Activated T-cell treated with anti-CD3 and anti-CD28 coated beads for 48 hours (primary cell): ENCODE measurements around the gene ATP2B2.
A peak's percentile ranks its signal among the peaks of the same experiment; 100 is the strongest.

ENCODE experiments used
- DNase-seq: peaks from one replicate; pipeline ENCODE4 v3.0.0-alpha.2; 2020; ENCODE audit warnings: low read depth

Gene ATP2B2

GRCh38 chr3:10493202-10493589, 12.2 kb downstream of the ATP2B2 start:
- no peak for DNase-seq

DNA sequence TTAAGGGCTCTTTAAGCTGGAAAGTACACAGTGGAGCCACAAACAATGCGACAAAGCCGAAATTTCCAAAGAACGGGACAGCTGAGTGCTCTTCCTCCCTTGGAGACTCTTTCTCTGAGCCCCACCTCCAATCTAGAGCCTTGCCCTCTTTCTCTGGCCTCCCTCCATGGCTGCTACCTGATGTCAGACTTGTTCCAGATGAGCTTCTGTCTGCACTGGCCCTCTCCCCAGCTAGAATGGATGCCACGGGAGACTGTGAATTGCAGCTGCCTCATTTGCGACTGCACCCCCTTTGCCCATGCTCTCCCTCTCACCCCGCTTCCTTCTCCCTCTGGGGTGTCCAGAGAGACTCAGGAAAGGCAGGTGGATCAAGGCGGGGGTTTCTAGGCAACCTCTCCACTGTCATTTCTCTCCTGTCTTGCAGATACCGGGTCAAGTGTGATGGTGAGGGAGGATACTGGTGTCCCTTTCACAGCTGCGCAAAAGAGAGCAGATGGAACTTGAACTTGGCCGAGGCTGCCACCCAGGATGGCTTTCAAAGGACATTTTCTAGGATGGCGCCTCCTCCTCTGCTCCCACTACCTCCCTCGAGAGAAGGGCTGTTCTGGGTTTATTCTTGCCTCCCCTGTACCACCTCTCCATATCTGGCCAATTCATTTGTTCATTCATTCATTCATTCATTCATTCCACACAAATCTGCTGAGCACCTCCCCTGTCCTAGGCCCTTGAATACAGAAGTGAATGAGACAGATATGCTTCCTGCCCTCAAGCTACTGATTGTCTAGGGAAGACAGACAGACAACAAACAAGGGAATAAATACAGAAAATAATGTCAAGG, 12.8 kb downstream of the ATP2B2 start:
- DNase-seq = no peak

- DNase-seq = no peak
Observed at GRCh38 chr3:10489746-10490483, 15.5 kb downstream of the ATP2B2 start.

GRCh38 chr3:10487988-10488633, 17.3 kb downstream of the ATP2B2 start:
- no peak for DNase-seq

DNA sequence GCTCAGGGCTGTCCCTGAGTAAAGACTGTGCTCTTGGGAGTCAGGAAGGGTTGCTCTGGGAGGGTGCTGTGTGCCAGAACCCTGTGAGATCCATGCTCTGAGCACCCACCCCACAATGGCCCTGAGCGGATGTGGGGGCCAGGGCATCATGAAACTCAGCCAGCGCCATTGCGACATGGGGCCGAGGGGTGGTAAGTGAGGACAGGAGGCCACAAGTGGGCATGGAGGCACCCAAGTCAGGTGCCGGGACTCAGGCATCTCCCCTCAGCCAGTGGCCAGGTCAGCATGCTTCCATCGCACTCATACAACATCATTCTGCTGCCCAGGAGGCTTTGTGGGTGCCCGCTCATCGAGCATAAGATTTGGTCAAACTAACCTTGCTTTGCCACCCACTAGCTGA, 19.6 kb downstream of the ATP2B2 start:
- DNase-seq = no peak

DNA sequence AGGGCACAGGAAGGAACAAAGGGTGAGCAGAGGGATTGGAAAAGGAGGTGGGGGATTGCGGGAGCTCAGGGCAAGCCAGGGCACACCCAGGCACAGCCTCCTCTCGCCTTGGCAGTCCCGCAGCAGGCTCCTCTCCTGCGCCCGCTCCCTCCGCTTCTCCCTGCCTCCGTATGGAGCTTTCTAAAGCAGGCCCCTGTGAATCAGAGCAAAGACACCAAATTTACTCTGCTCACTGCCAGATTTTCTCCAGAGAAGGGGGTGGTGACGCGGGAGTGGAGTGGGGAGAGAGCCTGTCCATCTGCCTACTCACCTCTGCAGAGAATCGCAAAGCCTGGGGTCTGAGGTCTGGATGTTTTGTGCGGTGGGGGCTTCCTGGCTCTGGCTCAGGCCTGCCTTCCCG, 20.0 kb downstream of the ATP2B2 start:
- no peak for DNase-seq

DNA sequence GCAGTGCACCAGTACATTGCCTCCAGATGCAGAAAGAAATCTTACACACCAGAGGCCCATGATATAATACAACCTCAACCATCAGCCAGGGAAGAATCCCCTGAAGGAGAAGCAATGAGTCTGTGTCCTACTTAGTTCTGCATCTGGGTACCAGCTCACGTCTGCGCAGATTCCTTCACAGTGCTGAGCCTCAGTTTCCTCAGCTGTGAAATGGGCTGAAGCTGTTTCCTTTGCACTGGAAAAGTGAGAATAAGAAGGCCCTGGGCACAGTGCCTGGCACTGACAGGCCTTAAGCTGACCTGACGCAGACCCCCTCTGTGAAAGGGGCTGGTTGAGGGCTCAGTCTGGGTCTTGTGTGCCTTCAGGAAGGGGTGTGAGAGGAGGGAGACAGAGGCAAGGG, 20.7 kb downstream of the ATP2B2 start:
- DNase-seq = no peak

DNA sequence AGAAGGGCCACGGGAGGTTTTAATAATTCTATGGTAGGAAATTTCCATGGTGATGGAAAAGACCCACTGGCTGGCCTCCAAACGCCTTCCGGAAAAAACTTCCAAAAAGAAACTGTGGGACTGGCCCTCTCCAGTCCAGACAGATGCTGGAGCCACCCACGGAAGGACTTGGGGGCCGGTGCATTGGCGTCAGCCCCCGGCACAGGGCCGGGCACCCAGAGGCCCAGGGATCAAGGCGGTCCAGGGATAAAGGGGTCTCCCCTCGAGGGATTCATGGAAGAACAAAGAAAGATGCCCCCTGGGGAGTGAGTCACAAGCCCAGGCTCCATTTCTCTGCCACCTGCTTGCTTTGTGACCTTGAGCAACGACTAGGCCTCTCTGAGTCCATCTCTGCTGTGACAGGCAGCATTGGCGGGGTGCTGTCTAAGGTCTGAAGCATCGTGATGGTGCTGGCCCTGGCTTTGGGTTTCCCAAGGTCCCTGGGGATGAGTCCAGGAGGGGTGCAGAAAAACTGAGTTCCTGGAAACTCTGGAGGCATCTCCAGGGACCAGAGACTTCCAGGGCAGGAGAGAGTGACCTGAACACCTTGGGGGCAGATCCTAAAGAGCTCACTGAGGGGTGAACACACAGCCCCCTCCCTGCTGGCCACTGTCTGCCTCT, 21.6 kb downstream of the ATP2B2 start:
- DNase-seq = no peak

GRCh38 chr3:10483364-10483675, 22.1 kb downstream of the ATP2B2 start:
- DNase-seq = no peak

DNA sequence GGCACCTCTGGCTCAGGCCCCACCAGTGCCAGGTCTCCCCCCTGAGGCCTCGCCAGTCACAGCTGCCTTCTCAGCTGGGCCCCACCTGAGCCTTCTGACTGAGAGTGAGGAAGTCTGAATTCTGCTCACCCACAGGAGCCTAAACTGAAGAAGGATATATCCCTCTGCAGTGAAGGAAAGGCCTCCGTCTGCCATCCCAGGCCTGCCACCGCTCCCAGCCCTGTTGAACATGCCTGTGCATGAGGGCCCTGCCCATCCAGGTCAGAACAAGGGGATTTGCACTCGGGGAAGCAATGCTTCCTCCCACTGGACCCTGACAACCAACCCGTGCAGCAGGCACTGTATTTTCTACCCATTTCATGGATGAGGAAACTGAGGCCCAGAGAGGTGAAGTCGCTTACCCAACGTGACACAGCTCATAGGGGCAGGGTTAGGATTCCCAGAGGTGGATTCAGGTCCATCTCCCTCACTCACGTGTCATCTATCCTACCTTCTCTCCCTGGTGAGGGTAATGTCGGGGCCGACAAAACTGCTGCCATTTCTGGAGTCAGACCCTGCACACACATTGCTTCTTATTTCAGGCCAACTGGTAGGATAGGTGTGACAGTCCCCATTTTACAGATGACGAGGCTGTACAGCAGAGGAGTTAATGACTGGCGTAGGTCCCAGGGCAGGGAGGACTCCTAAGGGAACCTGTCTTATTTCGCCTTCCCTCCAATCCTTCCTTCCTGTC, 22.6 kb downstream of the ATP2B2 start:
- no peak for DNase-seq

DNA sequence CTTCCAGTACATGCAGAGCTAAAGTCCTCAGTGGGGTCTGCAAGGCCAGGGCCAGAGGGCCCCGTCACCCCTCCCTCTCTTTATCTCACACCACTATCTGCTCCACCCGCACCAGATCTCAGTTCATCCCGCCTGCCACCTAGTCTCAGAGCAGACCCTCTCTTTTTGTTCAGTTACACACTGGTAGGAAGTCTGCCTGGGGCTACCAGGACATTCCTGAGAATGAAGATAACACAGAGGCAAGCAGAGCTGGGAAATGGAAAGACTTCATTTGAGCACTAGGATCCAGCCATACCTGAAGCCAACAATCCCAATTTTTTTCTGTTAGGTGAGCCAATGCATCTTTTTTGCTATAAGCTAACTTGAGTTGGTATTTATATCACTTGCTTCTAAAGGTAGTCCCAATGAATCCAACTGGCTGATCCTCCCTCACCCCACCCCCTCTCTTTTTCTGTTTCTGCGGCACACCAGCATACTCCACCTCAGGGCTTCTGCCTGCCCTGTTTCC, 24.5 kb downstream of the ATP2B2 start:
- DNase-seq = no peak

DNA sequence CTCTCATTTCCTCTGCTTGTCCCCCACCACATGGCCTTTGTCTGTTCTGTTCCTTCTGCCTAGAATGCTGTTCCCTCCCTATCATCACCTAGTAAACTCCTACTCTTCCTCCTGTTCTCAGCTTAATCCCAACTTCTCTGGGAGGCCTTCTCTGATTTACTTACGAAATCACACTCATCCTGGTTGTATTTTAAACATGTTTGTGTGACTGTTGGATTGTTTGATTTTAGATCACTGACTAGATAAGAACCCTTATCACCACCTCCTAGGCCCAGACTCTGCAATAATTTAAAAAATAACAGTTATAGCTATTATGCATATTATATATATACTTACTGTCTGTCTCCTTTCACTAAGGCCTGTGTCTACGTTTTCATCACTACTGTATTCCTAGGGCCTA, 26.1 kb downstream of the ATP2B2 start:
- DNase-seq = no peak

DNA sequence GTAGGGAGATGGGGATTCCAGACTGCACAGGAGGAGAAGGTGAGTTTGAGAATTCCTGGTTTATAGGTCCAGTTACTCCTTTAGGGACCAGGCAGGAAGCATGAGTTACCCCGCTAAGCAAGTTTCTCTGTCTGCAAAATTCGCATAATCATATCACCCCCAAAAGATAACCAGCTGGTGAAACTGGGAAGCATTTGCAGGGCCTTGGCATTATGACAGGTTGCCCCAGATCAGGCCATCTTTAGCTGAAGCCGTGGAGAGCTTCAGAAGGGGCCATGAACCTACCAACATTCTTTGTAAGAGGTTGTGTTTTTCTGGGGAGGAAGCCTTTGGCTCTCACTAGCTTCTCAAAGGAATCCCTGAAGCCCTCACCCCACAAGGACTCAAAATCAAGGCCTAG, 29.4 kb downstream of the ATP2B2 start:
- DNase-seq = no peak

GRCh38 chr3:10474847-10475246, 30.5 kb downstream of the ATP2B2 start:
- DNase-seq = no peak

DNA sequence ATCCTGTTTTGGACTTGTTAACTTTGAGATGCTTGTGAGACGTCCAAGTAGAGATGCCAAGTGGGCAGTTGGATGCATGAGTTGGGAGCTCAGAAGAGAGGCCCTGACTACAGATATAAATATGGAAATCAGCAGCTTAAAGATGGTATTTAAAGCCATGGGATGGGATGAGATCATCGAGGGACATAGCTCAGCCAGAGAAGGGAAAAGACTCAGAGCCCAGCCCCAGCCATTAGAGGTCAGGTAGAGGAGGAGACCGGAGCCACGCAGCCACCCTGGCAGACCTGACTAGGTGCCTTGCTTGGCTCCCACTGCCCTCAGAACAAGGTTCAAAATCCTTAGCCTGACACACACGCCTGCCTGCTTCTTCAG, 31.1 kb downstream of the ATP2B2 start:
- DNase-seq = no peak

GRCh38 chr3:10473581-10474274, 31.7 kb downstream of the ATP2B2 start:
- no peak for DNase-seq

DNA sequence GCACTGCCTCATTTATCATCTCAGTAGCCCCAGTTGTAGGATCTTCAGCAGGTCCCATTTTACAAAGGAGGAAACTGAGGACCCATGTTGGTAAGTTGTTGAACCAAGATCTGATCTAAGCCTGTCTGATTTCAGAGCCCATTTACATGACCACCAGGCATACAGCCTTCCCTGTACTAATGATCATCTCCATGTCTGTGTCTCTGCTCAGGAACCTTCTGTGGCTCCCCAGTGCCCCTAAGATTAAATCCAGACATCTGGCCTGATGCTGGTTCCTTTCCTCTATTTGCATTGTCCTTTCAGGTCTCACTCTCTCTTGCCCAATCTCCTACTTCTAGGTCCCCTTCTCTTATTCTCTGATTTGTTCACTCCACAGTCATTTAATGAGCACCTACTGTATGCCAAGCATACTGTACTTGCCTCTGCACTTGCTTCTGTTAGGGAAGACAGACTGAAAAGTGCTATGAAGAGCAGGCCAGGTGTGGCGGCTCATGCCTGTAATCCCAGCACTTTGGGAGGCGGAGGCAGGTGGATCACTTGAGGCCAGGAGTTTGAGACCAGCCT, 32.4 kb downstream of the ATP2B2 start:
- no peak for DNase-seq

DNA sequence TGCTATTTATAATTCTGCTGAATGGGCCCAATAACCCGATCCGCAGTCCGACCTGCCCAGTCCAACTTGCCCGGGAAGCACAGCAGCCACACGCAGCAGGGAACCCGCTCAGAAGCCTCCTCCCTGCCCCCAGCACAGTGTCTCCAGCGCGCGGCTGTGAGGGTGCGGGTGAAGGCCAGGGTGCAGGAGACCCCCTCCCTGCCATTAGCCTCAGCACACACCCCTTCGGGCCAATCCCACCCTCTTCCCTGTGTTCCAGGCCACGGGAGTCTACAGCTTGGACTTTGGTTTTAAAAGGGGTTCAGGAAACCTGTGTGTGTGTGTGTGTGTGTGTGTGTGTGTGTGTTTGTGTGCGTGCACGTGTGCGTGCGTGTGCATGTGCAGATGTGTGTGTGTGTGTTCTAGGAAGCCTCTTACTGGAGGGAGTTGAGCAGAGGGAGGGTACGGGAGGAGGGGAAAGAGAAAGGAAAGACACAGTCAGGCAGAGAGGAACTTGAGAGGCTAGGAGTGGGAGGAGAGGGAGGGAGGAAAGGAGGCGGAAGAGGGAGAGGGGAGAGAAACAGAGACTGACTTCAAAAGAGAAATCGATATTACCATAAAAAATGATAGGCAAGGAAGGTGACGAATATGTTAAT, 34.2 kb downstream of the ATP2B2 start:
- peak; percentile 3 for DNase-seq

DNA sequence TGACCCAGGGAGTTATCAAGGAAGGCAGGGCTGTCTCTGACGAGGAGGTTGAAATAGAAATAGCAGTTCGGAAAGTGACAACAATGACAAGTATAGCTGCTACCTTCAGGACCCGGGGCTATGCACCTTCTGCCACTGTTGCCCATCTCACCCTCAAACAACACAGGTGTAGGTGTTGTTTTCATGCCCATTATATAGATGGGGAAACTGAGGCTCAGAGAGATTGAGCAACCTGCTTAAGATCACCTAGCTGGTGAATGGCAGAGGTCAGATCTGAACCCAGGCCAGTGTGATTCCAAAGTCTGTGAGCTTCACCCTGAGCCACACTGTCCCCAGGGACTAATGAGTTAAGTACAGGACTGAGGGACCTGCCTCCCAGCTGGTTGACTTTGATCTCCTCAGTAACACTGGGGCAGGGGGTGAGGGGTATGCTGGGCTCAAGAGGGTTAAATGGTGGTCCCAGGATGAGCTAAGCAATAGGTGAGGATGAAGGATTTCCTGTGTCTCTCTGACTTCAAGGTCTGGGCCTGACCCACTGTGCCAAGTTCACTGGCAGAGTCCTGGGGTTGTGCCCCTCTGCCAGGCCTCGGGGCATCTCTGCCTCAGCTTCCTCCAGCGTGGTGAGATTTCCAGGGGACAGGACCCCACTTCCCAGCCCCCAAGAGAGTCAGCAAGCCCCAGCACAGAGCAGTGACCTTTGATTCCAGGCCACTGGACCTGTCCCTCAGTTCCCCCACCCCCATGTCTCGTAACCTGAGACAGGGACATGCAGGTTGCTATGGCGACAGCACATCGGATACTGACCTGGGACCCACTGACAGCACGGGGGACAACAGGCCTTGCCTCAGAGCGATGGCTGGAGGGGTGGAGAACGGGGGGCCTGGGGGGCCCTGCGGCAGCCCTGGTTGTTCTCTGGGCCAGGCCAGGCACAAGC, 35.0 kb downstream of the ATP2B2 start:
- DNase-seq = no peak
